Prostate gland (tissue), 2 donors: ENCODE data around the gene TBK1.

ENCODE experiments used
- POLR2A ChIP-seq: fragments of 450-650 bp; IDR thresholded peaks from one replicate; pipeline ENCODE4 v1.6.1; 2016; ENCODE audit warnings: antibody characterized with exemption, mild to moderate bottlenecking
- POLR2AphosphoS5 ChIP-seq: sonication (generic); formaldehyde crosslinking; IDR thresholded peaks from one replicate; pipeline ENCODE4 v1.6.1; 2017; ENCODE audit warnings: antibody characterized with exemption
- TF ChIP-seq, protein P1 (sequence below), 4 experiments: fragments of 200-600 bp in 2 of 4; fragments of 450-650 bp in 2 of 4; sonication (generic) in 2 of 4; IDR thresholded peaks; 1 replicate in 3 of 4; 2 replicates in 1 of 4; pipeline ENCODE4 v1.5.1; 2016 to 2019; ENCODE audit warnings: antibody characterized with exemption in 4 of 4, mild to moderate bottlenecking in 2 of 4, moderate library complexity in 2 of 4

DNA sequence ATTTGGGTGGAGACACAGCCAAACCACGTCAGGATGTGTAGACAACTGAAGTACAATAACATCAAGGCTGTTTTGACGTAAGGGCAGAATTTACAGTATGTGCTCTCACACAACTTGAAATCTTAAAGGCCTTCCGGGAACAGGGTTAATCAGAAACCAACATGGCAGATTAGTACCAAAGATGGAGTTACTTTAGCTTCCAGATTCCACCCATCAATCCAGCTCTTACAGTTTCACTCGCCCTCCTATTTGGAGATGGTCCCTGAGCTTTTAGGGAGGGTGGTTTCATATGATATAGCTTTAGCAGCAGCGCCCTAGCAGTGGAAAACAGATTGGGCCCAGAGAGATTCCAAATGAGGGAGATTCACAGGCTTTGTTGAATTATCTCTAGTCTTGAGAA, 49.7 kb upstream of the TBK1 start:
- TF ChIP-seq, protein P1, sequence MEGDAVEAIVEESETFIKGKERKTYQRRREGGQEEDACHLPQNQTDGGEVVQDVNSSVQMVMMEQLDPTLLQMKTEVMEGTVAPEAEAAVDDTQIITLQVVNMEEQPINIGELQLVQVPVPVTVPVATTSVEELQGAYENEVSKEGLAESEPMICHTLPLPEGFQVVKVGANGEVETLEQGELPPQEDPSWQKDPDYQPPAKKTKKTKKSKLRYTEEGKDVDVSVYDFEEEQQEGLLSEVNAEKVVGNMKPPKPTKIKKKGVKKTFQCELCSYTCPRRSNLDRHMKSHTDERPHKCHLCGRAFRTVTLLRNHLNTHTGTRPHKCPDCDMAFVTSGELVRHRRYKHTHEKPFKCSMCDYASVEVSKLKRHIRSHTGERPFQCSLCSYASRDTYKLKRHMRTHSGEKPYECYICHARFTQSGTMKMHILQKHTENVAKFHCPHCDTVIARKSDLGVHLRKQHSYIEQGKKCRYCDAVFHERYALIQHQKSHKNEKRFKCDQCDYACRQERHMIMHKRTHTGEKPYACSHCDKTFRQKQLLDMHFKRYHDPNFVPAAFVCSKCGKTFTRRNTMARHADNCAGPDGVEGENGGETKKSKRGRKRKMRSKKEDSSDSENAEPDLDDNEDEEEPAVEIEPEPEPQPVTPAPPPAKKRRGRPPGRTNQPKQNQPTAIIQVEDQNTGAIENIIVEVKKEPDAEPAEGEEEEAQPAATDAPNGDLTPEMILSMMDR (IDR thresholded peaks at IDR 0.05), result no peak
- TF ChIP-seq POLR2AphosphoS5, result no peak
- no peak for TF ChIP-seq POLR2A
